NCI-H2029 (cell line): ENCODE measurements around the gene CXCR5.

Source experiments
- DNase-seq: peaks from one replicate; lab custom pipeline; 2025; lab: John Stamatoyannopoulos, UW

Gene CXCR5

DNA sequence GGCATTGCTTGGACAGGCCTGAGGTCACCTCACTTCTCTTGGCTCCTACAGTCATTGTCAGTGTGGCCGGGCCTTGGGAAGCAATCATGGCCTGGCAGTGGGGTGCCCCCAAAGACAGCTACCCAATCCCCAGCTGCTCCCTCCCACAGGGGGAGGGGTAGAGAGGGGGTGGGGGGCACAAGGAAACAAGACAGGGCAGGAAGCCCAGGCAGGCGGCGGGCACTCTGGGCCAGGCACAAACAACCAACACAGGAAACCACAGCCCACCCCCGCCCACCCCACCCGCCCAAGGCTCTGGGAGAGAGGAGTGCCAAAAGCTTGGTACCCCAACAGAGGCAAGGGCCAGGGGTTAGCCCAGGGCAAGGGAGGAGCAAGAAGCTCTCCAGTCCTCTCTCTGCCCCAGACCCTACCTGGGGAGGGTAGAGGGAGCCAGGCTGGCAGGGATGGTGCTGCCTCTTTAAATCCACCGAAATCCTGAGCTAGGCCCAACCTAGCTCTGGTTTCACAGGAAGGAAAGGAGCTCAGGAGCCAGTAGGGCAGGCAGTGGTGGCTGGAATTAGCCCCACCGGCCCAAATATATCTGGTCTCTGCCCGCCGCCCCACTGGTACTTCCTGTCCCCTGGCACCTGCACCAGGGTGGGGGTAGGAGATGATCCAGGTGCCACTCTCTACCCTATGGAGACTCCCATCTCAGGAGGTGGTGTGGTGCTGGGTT is 29.9 kb downstream of the CXCR5 start:
- DNase-seq = no peak

GRCh38 chr11:118914178-118914918 is 30.7 kb downstream of the CXCR5 start:
- DNase-seq = no peak

GRCh38 chr11:118914987-118915386 is 31.3 kb downstream of the CXCR5 start:
- no peak for DNase-seq

DNA sequence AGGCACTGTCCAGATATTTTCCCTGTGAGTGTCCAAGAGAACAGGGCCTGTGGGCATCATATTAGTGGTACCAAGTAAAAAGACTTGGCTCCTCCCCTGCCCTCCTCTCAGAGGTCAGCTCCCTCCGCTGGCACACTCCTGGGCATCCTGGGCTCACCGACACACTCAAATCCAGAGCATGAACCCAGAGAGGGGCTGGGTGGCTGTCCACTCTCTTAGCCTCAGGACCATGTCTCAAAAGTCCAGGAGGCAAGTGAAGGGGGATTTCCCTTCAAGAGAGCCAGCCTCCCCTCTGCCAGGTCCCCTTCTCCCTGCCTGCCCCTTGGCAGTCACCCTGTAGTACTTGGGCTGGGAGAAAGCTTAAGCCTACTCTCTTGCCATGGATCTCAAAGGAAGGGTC is 31.7 kb downstream of the CXCR5 start:
- DNase-seq = no peak

DNA sequence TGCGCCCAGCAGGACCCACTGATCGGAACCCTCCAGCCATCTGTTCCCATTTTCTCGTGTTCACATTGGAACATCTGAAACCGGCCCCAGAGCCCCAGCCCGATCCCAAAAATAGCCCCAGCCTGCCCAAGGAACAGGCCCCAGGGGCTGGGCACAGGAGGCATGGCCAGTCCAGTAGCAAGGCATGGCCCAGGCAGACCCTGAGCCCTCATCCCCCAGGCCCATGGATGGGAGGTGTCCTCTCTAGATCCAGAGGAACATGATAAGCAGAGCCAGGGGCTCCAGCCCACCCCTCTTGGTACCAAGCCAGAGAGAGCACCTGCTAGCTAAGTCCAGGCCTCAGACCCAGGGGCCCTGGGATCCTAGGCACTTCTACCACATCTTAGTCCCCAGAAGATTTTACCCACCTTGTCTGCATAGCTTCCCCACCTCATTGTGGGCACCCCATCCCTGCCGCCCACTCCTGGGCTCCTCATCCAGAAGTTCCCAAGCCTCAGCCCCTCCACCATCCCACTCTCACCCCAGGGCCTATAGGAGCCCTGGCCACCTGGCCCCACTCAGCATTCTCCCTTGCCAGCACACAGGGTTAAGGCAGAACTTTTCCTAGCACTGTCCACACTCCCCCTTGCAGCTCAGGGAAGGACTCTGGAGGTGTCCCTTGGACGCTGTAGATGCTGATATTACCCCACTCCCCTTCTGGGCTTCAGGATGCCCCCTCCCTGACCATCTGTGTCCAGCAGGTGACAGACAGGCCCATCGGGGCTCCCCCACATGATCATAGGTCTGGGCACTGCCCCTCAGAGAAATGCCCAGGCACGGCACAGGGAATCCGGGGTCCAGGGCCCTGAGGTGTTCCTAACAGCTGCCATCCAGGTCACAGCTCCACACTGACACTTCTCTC is 32.5 kb downstream of the CXCR5 start:
- DNase-seq = no peak

DNA sequence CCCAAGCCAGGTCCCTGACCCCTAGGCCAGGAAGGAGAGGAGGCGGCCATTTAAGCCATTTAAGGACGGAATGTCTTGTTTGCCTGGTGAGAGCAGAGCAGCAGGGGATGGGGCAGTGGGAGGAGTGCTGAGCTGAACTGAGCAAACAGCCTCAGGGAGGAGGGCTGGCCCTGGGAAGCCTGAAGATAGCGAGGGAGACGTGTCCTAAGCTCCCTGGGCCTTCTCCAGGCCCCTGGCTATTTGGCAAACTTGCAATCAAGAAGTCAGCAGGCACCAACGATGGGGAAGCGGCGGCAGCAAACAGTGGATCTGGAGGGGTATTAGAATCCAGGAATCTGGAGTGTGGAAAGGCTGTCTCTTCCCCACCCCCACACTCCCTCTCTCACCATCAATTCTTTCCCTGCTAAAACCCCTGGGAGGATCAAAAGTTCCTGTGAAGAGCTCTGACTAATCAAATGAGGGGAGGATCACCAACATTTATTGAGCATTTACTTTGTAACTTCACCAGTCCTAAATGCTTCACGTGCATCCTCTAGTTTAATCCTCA is 33.2 kb downstream of the CXCR5 start:
- no peak for DNase-seq

GRCh38 chr11:118917481-118918127 is 33.9 kb downstream of the CXCR5 start:
- no peak for DNase-seq

- DNase-seq = peak; percentile 83
Measured at GRCh38 chr11:118918128-118918685, 34.5 kb downstream of the CXCR5 start.

- no peak for DNase-seq
Measured at GRCh38 chr11:118918686-118919280, 35.1 kb downstream of the CXCR5 start.

DNA sequence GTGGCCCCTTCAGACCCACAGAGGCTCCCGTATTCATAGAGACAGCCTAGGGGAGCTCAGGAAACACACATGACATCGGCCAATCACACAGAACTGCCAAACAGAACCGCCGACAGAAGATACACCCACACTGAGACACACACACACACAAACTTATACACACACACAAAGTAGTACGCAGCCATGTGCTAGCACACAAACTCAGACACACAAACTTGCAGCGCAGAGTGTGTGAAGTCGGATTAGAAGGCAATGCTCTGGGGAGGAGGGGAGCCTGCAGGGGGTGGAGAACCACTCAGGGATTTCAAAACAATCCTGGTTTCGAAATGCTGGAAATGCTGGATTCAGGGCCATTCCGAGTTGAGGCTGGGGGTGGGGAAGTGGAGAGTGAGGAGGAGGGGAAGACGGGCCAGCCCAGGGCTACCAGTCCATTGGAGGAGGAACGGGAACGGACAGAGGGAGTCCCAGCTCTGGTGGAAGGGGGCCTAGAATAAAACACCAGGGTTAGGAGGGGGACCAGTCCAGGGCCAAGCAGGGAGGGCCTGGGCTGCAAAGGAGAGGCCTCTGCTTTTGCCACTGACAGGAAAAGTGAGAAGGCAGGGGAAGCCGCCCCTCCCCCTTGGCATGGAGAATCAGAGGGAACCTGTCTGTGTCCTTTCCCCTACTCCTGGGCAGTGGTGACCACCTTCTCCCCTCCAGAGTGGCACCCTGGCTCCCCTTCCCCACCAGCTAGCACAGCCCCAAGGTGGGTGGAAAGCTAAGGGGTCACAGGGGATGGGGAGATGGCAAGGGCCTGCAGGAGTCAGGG is 37.6 kb downstream of the CXCR5 start:
- no peak for DNase-seq

GRCh38 chr11:118921929-118922744 is 38.4 kb downstream of the CXCR5 start:
- DNase-seq = no peak

- no peak for DNase-seq
Measured at GRCh38 chr11:118922745-118923627, 39.3 kb downstream of the CXCR5 start.

- DNase-seq = no peak
Measured at GRCh38 chr11:118923721-118924587, 40.3 kb downstream of the CXCR5 start.

GRCh38 chr11:118924591-118925585 is 41.2 kb downstream of the CXCR5 start:
- DNase-seq = no peak

DNA sequence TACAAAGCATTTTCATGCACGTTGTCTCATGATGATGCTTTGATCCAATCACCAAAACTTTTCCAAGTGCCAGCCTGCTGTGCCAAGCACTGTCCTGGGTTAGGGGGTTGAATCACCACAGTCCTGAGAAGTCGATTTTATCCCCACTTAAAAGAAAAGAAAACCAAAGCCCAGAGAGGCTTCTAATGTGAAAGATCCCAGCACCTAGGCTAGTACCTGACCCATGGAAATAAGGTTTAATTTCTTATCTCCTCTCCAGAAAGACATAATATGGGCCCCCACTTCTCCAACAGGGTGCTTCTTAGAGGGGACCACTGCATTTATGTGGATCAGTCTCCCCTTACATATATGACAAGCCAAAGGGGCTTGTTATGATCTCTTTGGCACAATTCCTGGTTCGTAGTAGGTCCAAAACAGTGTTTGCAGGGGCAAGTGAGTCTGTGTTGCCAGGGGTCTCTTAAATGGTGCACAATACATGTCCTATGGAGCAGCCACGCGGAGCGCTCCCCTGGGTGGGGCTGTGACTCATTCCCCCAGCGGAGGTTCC is 43.9 kb downstream of the CXCR5 start:
- DNase-seq = no peak
